Upper lobe of left lung (tissue), 6 donors: ENCODE results near the gene AGBL5. TPM values are rescaled to one million over a fixed set of nuclear protein-coding genes. Genes with fewer than 3 reads are reported as not detected.

Experiments used
- ATAC-seq, 2 donors: fragments of 200-7000 bp; cut with Tn5 transposase; one replicate each; pipeline ENCODE4 v1.9.1; 2022; ENCODE audit warnings: mild to moderate bottlenecking in 2 of 2, moderate library complexity in 2 of 2; ENCODE audit not compliant: low FRiP score in 2 of 2
- DNase-seq, 2 donors: peaks; one replicate each; pipeline ENCODE4 v3.0.0-alpha.2; 2019 to 2020
- H3K27ac ChIP-seq, 4 donors: fragments of 200-600 bp; sonication (generic); one replicate each; pipeline ENCODE4 v1.5.1; 2016 to 2019
- H3K27me3 ChIP-seq, 4 donors: fragments of 200-600 bp; sonication (generic); one replicate each; pipeline ENCODE4 v1.5.1; 2017 to 2019
- H3K36me3 ChIP-seq, 4 donors: fragments of 200-600 bp; sonication (generic); one replicate each; pipeline ENCODE4 v1.5.1; 2016 to 2019
- H3K4me1 ChIP-seq, 4 donors: fragments of 200-600 bp; sonication (generic); one replicate each; pipeline ENCODE4 v1.5.1; 2018 to 2019
- H3K4me3 ChIP-seq, 4 donors: fragments of 200-600 bp; sonication (generic); one replicate each; pipeline ENCODE4 v1.5.1; 2017 to 2019; ENCODE audit warnings: mild to moderate bottlenecking in 2 of 4, moderate library complexity in 1 of 4
- H3K9me3 ChIP-seq, 4 donors: fragments of 200-600 bp; sonication (generic); one replicate each; pipeline ENCODE4 v1.5.1; 2018 to 2019
- CTCF ChIP-seq, 6 experiments: fragments of 450-650 bp in 4 of 6; fragments of 200-600 bp in 2 of 6; sonication (generic) in 2 of 6; IDR thresholded peaks; one replicate each; pipeline ENCODE4 v1.5.1; 2016 to 2019; ENCODE audit warnings: antibody characterized with exemption in 6 of 6
- EP300 ChIP-seq, 4 donors: sonication (generic); formaldehyde crosslinking; IDR thresholded peaks; one replicate each; pipeline ENCODE4 v1.5.1; 2017; ENCODE audit warnings: antibody characterized with exemption in 4 of 4, control low read depth in 2 of 4
- POLR2A ChIP-seq, 4 donors: fragments of 450-650 bp; IDR thresholded peaks; one replicate each; pipeline ENCODE4 v1.5.1; 2016 to 2017; ENCODE audit warnings: antibody characterized with exemption in 4 of 4, mild to moderate bottlenecking in 2 of 4
- POLR2AphosphoS5 ChIP-seq, 2 donors: sonication (generic); formaldehyde crosslinking; IDR thresholded peaks; one replicate each; pipeline ENCODE4 v1.5.1; 2017; ENCODE audit warnings: antibody characterized with exemption in 2 of 2
- WGBS, 2 donors: methylation state at CpG; one replicate each; pipeline ENCODE4 v1.1.5; 2017 to 2018; 5-methylcytosine and 5-hydroxymethylcytosine counted together
- total RNA-seq, 6 donors: library from RNA; depleted of rRNA in 4 of 6; stranded (reverse); fragments of >200 nt in 4 of 6; gene quantifications; one replicate each; pipeline versions ENCODE4 v1.1.0 to v1.2.1, GENCODE V29; 2016 to 2021
- donor health status: DM: no; HTN: no; CAD: no; lungs with moderate emphysema.
- donor health status: DM: no; HTN: yes; CAD: no; lungs with severe emphysema.

Gene AGBL5
- total RNA-seq, 6 donors from 2014 or later = 7.8 to 17.6 (median 14.3) TPM

- peak; percentile 95 to 99 for ATAC-seq
- peaks cover 43 to 49% (median 46%) of the 10 kb centered on the region in 4 donors for H3K4me1 ChIP-seq
- 0% methylated on average over 13 to 39 of the region's 86 CpGs for WGBS, 2 donors
Observed at GRCh38 chr2:27071277-27071989, 20.0 kb downstream of the AGBL5 start, which contains the start of gene OST4. Gene OST4, minus strand, starts transcription at chr2:27071654.

DNA sequence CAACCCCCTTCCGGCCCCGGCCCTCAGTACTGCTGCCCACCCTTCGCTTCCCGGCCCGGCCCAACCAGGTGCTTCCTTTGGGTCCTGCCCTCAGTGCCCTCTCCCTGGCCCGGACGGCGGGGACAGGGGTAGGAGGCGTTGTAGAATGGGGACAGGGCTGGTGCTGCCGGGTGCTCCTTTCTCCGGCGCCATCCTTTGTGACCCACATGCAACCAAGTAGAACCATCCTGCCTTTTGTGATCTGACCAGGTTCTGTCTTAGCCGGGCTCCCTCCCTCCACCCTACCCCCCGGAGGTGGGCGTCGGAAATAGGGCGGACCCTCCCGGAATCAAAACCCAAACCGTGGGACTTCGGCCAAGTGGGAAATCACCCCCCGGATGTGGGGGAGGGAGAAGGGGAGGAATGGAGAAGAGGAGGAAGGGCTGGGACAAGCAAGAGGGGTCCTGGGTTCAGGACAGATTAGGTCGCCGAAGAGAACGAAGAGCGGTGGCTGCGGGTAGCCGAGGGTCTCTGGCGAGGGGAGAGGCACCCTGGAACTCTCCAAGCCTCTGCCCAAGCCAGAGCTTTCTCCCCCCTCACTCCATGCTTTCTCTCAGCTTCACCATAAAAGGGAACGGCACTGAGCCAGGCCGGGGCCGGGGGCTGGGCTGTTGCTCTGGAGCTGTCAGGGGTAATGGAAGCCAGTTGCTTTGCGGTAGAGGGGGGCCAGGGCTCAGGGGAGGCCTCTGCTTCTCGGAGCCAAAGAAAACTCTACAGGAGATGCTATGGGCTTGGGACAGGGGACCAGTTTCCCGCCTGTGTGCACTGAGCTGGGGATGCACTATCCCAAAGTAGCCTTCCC lies 20.7 kb downstream of the AGBL5 start:
- TF ChIP-seq POLR2A (IDR thresholded peaks at IDR 0.05) (no peak), POLR2AphosphoS5 (IDR thresholded peaks at IDR 0.05) (no peak), CTCF (IDR thresholded peaks at IDR 0.05) (no peak), EP300 (IDR thresholded peaks at IDR 0.05) (no peak)
- DNase-seq (peak in 1 of 2 donors; percentile 89), ATAC-seq (peak; percentile 37 to 54)
- Histone ChIP-seq H3K36me3 (peaks cover 0 to 24% (median 17%) of the 10 kb centered on the region in 4 donors), H3K27me3 (no peaks in the 10 kb centered on the region), H3K9me3 (no peaks in the 10 kb centered on the region), H3K27ac (peak overlapping the region; percentile 88 to 96 (median 93)), H3K4me1 (peaks cover 43 to 51% (median 46%) of the 10 kb centered on the region in 4 donors), H3K4me3 (peak overlapping the region; percentile 70 to 95 (median 86))
- 10 to 11% methylated on average over 21 to 26 of the region's 34 CpGs for WGBS, 2 donors

More at GRCh38 chr2:27071277-27071989, 20.0 kb downstream of the AGBL5 start, which contains the start of gene OST4:
- Histone ChIP-seq H3K9me3 (no peaks in the 10 kb centered on the region), H3K27me3 (no peaks in the 10 kb centered on the region), H3K27ac (peak within 1 kb of the TSS; percentile 88 to 96 (median 93)), H3K4me3 (peak within 1 kb of the TSS; percentile 70 to 100 (median 94)), H3K36me3 (peaks cover 0 to 30% (median 17%) of the 10 kb centered on the region in 4 donors)
- TF ChIP-seq CTCF (IDR thresholded peaks at IDR 0.05) (peak in 2 of 6 experiments; percentile 17 to 33), EP300 (IDR thresholded peaks at IDR 0.05) (peak in 1 of 4 donors; percentile 22), POLR2A (IDR thresholded peaks at IDR 0.05) (peak in 3 of 4 donors; percentile 60 to 89 (median 64)), POLR2AphosphoS5 (IDR thresholded peaks at IDR 0.05) (peak; percentile 82 to 89)
- peak; percentile 96 to 99 for DNase-seq

GRCh38 chr2:27072920-27073319 lies 21.5 kb downstream of the AGBL5 start:
- H3K4me1 ChIP-seq = peaks cover 43 to 52% (median 47%) of the 10 kb centered on the region in 4 donors
- H3K9me3 ChIP-seq = no peaks in the 10 kb centered on the region
- DNase-seq = no peak
- no peak for TF ChIP-seq POLR2AphosphoS5 (IDR thresholded peaks at IDR 0.05)
- no peak for TF ChIP-seq CTCF (IDR thresholded peaks at IDR 0.05)
- no peak for TF ChIP-seq EP300 (IDR thresholded peaks at IDR 0.05)
- no peak for TF ChIP-seq POLR2A (IDR thresholded peaks at IDR 0.05)
- no peak overlapping the region for H3K4me3 ChIP-seq
- WGBS, 2 donors = 78 to 81% methylated on average over 5 of the region's 5 CpGs
- ATAC-seq = no peak
- peak overlapping the region in 3 of 4 donors; percentile 92 to 96 (median 94) for H3K27ac ChIP-seq
- peaks cover 0 to 17% (median 11%) of the 10 kb centered on the region in 4 donors for H3K36me3 ChIP-seq
- no peaks in the 10 kb centered on the region for H3K27me3 ChIP-seq

- Histone ChIP-seq H3K36me3 (peaks cover 0 to 9% (median 7%) of the 10 kb centered on the region in 4 donors), H3K27ac (peak overlapping the region; percentile 8 to 96 (median 38)), H3K4me1 (peaks cover 36 to 53% (median 46%) of the 10 kb centered on the region in 4 donors), H3K27me3 (no peaks in the 10 kb centered on the region), H3K9me3 (no peaks in the 10 kb centered on the region), H3K4me3 (no peak overlapping the region)
- DNase-seq (no peak), ATAC-seq (no peak)
- 42 to 45% methylated on average over 2 of the region's 2 CpGs for WGBS, 2 donors
- no peak for TF ChIP-seq EP300 (IDR thresholded peaks at IDR 0.05)
- TF ChIP-seq POLR2AphosphoS5 (IDR thresholded peaks at IDR 0.05) = no peak
- no peak for TF ChIP-seq CTCF (IDR thresholded peaks at IDR 0.05)
- no peak for TF ChIP-seq POLR2A (IDR thresholded peaks at IDR 0.05)
Observed at GRCh38 chr2:27073782-27074181, 22.3 kb downstream of the AGBL5 start.
